ENCODE results near the gene EML3. TPM values are rescaled to one million over a fixed set of nuclear protein-coding genes. Genes with fewer than 3 reads are reported as not detected.
A peak's percentile ranks its signal among the peaks of the same experiment; 100 is the strongest.

EML3 gene
- total and polyA plus RNA-seq, 2 of the 13 experiments (the other 11 are each of a cell fraction or from before 2014, with no cell fraction given) = 10.6 to 12.3 TPM

DNA sequence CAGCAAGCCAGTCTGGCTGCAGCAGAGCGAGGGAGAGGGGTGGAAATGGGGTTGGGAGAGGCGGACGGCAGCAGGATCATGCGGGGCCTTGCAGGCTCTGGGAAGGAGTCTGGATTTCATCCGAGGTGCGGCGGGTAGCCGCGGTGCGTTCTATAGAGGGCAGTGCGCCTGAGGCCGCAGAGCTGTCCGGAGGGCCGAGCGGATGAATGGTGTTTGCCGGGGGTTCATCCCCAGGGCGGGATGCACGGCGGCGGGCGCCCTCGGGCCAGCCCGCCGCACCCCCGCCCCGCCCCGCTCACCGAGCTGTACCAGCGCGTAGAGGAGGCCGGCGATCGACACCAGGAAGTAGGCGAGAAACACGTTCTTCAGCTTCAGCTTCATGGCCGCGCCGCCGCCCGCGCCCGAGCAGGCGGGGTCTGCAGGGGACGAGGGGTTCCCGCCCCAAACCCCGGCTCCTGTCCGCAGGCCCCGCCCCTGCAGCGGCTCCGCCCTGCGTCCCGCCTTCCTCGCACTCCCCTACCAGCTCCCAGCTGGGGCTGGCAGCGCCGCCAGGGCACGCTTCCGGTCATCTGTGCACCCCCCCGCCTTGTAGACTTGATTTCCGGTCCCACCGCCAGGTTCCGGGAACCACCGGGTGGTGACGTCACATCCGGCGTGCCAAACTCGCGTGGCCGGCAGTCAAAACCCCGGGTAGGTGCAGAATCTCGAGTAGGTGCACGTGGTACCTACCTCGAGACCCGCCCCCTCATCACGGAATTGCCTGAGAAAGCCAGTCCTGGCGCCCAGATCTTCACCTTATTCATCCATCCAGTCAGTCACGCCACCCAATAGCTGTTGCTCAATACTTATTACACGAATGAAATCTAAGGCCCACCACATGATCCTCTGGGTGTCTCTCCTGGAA is 9.2 kb upstream of the EML3 start, which contains the start of gene B3GAT3 (continued):
- TF ChIP-seq, protein P1, sequence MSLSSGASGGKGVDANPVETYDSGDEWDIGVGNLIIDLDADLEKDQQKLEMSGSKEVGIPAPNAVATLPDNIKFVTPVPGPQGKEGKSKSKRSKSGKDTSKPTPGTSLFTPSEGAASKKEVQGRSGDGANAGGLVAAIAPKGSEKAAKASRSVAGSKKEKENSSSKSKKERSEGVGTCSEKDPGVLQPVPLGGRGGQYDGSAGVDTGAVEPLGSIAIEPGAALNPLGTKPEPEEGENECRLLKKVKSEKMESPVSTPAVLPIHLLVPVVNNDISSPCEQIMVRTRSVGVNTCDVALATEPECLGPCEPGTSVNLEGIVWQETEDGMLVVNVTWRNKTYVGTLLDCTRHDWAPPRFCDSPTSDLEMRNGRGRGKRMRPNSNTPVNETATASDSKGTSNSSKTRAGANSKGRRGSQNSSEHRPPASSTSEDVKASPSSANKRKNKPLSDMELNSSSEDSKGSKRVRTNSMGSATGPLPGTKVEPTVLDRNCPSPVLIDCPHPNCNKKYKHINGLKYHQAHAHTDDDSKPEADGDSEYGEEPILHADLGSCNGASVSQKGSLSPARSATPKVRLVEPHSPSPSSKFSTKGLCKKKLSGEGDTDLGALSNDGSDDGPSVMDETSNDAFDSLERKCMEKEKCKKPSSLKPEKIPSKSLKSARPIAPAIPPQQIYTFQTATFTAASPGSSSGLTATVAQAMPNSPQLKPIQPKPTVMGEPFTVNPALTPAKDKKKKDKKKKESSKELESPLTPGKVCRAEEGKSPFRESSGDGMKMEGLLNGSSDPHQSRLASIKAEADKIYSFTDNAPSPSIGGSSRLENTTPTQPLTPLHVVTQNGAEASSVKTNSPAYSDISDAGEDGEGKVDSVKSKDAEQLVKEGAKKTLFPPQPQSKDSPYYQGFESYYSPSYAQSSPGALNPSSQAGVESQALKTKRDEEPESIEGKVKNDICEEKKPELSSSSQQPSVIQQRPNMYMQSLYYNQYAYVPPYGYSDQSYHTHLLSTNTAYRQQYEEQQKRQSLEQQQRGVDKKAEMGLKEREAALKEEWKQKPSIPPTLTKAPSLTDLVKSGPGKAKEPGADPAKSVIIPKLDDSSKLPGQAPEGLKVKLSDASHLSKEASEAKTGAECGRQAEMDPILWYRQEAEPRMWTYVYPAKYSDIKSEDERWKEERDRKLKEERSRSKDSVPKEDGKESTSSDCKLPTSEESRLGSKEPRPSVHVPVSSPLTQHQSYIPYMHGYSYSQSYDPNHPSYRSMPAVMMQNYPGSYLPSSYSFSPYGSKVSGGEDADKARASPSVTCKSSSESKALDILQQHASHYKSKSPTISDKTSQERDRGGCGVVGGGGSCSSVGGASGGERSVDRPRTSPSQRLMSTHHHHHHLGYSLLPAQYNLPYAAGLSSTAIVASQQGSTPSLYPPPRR (CRISPR knock-in tag; IDR thresholded peaks at IDR 0.05; ENCODE audit: borderline replicate concordance) = peak; percentile 27; the same call in 1 of the 2 replicates
- 0 out of 2 replicates have a peak, but pooled peaks have one; percentile 57 for TF ChIP-seq ARNTL (CRISPR knock-in tag; IDR thresholded peaks at IDR 0.05)
- TF ChIP-seq SOX6 (IDR thresholded peaks at IDR 0.05) = no peak
- TF ChIP-seq SOX6 (CRISPR knock-in tag; IDR thresholded peaks at IDR 0.05) = peak; percentile 69; the same call in 1 of the 2 replicates
- peak; percentile 97 for TF ChIP-seq KAT8 (CRISPR knock-in tag; IDR thresholded peaks at IDR 0.05)
- no peak for TF ChIP-seq ZNF737 (CRISPR knock-in tag; IDR thresholded peaks at IDR 0.05; ENCODE audit: borderline replicate concordance)
- TF ChIP-seq, protein P2, sequence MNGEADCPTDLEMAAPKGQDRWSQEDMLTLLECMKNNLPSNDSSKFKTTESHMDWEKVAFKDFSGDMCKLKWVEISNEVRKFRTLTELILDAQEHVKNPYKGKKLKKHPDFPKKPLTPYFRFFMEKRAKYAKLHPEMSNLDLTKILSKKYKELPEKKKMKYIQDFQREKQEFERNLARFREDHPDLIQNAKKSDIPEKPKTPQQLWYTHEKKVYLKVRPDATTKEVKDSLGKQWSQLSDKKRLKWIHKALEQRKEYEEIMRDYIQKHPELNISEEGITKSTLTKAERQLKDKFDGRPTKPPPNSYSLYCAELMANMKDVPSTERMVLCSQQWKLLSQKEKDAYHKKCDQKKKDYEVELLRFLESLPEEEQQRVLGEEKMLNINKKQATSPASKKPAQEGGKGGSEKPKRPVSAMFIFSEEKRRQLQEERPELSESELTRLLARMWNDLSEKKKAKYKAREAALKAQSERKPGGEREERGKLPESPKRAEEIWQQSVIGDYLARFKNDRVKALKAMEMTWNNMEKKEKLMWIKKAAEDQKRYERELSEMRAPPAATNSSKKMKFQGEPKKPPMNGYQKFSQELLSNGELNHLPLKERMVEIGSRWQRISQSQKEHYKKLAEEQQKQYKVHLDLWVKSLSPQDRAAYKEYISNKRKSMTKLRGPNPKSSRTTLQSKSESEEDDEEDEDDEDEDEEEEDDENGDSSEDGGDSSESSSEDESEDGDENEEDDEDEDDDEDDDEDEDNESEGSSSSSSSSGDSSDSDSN (CRISPR knock-in tag; IDR thresholded peaks at IDR 0.05) = peak; percentile 83
- TF ChIP-seq ZNF138 (CRISPR knock-in tag; IDR thresholded peaks at IDR 0.05; ENCODE audit: low read depth) = peak; percentile 39; the same call in 1 of the 2 replicates
- peak; percentile 90; the same call in 1 of the 2 replicates for TF ChIP-seq ZFP36L2 (CRISPR knock-in tag; IDR thresholded peaks at IDR 0.05)
- peak; percentile 94 for TF ChIP-seq ZNF44 (CRISPR knock-in tag; IDR thresholded peaks at IDR 0.05)
- no peak for TF ChIP-seq SMC3 (IDR thresholded peaks at IDR 0.05; ENCODE audit: low read length)
- TF ChIP-seq NR2C2 (CRISPR knock-in tag; IDR thresholded peaks at IDR 0.05; ENCODE audit: borderline replicate concordance) = peak; percentile 56; the same call in 1 of the 2 replicates
- no peak for TF ChIP-seq KLF9 (CRISPR knock-in tag; IDR thresholded peaks at IDR 0.05; ENCODE audit: low read depth)
- TF ChIP-seq, protein P3, sequence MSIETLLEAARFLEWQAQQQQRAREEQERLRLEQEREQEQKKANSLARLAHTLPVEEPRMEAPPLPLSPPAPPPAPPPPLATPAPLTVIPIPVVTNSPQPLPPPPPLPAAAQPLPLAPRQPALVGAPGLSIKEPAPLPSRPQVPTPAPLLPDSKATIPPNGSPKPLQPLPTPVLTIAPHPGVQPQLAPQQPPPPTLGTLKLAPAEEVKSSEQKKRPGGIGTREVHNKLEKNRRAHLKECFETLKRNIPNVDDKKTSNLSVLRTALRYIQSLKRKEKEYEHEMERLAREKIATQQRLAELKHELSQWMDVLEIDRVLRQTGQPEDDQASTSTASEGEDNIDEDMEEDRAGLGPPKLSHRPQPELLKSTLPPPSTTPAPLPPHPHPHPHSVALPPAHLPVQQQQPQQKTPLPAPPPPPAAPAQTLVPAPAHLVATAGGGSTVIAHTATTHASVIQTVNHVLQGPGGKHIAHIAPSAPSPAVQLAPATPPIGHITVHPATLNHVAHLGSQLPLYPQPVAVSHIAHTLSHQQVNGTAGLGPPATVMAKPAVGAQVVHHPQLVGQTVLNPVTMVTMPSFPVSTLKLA (IDR thresholded peaks at IDR 0.05) = peak; percentile 96
- TF ChIP-seq ZNF350 (CRISPR knock-in tag; IDR thresholded peaks at IDR 0.05; ENCODE audit: borderline replicate concordance, low read depth) = peak; percentile 82; the same call in 1 of the 2 replicates
- TF ChIP-seq ZFP90 (CRISPR knock-in tag; IDR thresholded peaks at IDR 0.05; ENCODE audit: borderline replicate concordance) = peak; percentile 82; the same call in 1 of the 2 replicates
- TF ChIP-seq, protein P4, sequence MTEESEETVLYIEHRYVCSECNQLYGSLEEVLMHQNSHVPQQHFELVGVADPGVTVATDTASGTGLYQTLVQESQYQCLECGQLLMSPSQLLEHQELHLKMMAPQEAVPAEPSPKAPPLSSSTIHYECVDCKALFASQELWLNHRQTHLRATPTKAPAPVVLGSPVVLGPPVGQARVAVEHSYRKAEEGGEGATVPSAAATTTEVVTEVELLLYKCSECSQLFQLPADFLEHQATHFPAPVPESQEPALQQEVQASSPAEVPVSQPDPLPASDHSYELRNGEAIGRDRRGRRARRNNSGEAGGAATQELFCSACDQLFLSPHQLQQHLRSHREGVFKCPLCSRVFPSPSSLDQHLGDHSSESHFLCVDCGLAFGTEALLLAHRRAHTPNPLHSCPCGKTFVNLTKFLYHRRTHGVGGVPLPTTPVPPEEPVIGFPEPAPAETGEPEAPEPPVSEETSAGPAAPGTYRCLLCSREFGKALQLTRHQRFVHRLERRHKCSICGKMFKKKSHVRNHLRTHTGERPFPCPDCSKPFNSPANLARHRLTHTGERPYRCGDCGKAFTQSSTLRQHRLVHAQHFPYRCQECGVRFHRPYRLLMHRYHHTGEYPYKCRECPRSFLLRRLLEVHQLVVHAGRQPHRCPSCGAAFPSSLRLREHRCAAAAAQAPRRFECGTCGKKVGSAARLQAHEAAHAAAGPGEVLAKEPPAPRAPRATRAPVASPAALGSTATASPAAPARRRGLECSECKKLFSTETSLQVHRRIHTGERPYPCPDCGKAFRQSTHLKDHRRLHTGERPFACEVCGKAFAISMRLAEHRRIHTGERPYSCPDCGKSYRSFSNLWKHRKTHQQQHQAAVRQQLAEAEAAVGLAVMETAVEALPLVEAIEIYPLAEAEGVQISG (CRISPR knock-in tag; IDR thresholded peaks at IDR 0.05) = peak; percentile 93

All from HepG2 (cell line).